ENCODE data around the gene NMUR1.

NMUR1 gene

DNA sequence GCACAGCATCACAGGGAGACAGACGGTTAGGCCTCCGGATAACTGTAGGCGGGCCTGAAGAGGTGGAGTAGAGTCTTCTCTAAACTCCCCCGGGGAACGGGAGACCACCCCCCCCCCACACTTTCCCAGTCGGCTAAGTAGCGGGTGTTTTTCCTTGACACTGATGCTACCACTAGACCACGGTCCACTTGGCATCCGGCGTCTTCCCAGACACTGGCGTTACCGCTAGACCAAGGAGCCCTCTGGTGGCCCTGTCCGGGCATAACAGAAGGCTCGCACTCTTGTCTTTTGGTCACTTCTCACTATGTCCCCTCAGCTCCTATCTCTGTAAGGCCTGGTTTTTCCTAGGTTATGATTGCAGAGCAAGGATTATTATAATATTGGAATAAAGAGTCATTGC, 40.3 kb downstream of the NMUR1 start (continued):
- TF ChIP-seq, protein P1, sequence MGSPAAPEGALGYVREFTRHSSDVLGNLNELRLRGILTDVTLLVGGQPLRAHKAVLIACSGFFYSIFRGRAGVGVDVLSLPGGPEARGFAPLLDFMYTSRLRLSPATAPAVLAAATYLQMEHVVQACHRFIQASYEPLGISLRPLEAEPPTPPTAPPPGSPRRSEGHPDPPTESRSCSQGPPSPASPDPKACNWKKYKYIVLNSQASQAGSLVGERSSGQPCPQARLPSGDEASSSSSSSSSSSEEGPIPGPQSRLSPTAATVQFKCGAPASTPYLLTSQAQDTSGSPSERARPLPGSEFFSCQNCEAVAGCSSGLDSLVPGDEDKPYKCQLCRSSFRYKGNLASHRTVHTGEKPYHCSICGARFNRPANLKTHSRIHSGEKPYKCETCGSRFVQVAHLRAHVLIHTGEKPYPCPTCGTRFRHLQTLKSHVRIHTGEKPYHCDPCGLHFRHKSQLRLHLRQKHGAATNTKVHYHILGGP (tag by site-specific recombination; IDR thresholded peaks at IDR 0.05): no peak
- TF ChIP-seq ZNF621 (tag by site-specific recombination; IDR thresholded peaks at IDR 0.05) (no peak), KLF7 (tag by site-specific recombination; IDR thresholded peaks at IDR 0.05; ENCODE audit: borderline replicate concordance) (no peak), ZNF76 (tag by site-specific recombination; IDR thresholded peaks at IDR 0.05; ENCODE audit: borderline replicate concordance, low read depth) (no peak), ZNF341 (tag by site-specific recombination; IDR thresholded peaks at IDR 0.05; ENCODE audit: low read depth) (no peak), SALL2 (tag by site-specific recombination; IDR thresholded peaks at IDR 0.05; ENCODE audit: borderline replicate concordance) (no peak)

DNA sequence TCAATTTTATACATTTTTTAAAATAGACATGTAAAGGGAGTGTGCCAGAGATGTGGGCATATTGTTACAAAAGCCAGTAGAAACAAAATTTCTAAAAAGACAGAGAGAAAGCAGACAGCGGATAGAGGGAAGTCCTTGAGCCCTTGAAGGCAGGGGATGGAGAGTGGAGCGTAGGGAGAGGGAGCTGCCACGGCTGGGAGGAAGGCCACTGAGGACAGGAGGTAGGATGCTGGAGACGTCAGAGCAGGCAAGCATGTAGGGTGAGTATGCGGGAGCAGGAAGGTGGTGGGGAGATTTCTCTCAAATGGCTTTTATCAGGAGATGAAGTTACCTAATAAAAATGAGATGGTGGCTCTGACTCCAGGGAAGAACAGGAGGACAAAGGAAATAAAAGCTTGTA, 41.9 kb downstream of the NMUR1 start:
- Histone ChIP-seq H3K4me1 (ENCODE audit: control insufficient read depth, insufficient read depth, low read length) (no peaks in the 10 kb centered on the region), H3K4me3 (ENCODE audit: low read depth, low read length) (no peak overlapping the region), H3K9me3 (ENCODE audit: control insufficient read depth, insufficient read depth, low read depth, low read length) (no peaks in the 10 kb centered on the region), H3K36me3 (ENCODE audit: control insufficient read depth in 2 of 2, insufficient read depth in 1 of 2, low read length in 2 of 2) (no peaks in the 10 kb centered on the region), H3K27ac (ENCODE audit: extremely low read depth, low read depth, low read length) (no peak overlapping the region)
- CTCF ChIA-PET: interaction anchor here (0.7 kb wide), 2 partner anchors 60 to 186 kb away, joined by 3 to 5 read pairs; no protein-coding TSS in a partner anchor
- no peak for TF ChIP-seq ZNF112 (tag by site-specific recombination; IDR thresholded peaks at IDR 0.05)
- TF ChIP-seq, protein P2, sequence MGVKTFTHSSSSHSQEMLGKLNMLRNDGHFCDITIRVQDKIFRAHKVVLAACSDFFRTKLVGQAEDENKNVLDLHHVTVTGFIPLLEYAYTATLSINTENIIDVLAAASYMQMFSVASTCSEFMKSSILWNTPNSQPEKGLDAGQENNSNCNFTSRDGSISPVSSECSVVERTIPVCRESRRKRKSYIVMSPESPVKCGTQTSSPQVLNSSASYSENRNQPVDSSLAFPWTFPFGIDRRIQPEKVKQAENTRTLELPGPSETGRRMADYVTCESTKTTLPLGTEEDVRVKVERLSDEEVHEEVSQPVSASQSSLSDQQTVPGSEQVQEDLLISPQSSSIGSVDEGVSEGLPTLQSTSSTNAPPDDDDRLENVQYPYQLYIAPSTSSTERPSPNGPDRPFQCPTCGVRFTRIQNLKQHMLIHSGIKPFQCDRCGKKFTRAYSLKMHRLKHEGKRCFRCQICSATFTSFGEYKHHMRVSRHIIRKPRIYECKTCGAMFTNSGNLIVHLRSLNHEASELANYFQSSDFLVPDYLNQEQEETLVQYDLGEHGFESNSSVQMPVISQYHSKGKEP (tag by site-specific recombination; IDR thresholded peaks at IDR 0.05): no peak
- no peak for TF ChIP-seq ZNF843 (tag by site-specific recombination; IDR thresholded peaks at IDR 0.05)
- TF ChIP-seq ZNF19 (tag by site-specific recombination; IDR thresholded peaks at IDR 0.05; ENCODE audit: low read depth): no peak
- TF ChIP-seq, protein P3, sequence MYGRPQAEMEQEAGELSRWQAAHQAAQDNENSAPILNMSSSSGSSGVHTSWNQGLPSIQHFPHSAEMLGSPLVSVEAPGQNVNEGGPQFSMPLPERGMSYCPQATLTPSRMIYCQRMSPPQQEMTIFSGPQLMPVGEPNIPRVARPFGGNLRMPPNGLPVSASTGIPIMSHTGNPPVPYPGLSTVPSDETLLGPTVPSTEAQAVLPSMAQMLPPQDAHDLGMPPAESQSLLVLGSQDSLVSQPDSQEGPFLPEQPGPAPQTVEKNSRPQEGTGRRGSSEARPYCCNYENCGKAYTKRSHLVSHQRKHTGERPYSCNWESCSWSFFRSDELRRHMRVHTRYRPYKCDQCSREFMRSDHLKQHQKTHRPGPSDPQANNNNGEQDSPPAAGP (tag by site-specific recombination; IDR thresholded peaks at IDR 0.05): no peak
- TF ChIP-seq YY2 (tag by site-specific recombination; IDR thresholded peaks at IDR 0.05): no peak
- TF ChIP-seq, protein P4, sequence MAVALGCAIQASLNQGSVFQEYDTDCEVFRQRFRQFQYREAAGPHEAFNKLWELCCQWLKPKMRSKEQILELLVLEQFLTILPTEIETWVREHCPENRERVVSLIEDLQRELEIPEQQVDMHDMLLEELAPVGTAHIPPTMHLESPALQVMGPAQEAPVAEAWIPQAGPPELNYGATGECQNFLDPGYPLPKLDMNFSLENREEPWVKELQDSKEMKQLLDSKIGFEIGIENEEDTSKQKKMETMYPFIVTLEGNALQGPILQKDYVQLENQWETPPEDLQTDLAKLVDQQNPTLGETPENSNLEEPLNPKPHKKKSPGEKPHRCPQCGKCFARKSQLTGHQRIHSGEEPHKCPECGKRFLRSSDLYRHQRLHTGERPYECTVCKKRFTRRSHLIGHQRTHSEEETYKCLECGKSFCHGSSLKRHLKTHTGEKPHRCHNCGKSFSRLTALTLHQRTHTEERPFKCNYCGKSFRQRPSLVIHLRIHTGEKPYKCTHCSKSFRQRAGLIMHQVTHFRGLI (tag by site-specific recombination; IDR thresholded peaks at IDR 0.05): no peak
- TF ChIP-seq, protein P5, sequence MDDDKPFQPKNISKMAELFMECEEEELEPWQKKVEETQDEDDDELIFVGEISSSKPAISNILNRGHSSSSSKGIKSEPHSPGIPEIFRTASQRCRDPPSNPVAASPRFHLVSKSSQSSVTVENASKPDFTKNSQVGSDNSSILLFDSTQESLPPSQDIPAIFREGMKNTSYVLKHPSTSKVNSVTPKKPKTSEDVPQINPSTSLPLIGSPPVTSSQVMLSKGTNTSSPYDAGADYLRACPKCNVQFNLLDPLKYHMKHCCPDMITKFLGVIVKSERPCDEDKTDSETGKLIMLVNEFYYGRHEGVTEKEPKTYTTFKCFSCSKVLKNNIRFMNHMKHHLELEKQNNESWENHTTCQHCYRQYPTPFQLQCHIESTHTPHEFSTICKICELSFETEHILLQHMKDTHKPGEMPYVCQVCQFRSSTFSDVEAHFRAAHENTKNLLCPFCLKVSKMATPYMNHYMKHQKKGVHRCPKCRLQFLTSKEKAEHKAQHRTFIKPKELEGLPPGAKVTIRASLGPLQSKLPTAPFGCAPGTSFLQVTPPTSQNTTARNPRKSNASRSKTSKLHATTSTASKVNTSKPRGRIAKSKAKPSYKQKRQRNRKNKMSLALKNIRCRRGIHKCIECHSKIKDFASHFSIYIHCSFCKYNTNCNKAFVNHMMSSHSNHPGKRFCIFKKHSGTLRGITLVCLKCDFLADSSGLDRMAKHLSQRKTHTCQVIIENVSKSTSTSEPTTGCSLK (tag by site-specific recombination; IDR thresholded peaks at IDR 0.05): no peak
- TF ChIP-seq ZNF560 (tag by site-specific recombination; IDR thresholded peaks at IDR 0.05; ENCODE audit: borderline replicate concordance): no peak
- no peak for TF ChIP-seq ZNF416 (tag by site-specific recombination; IDR thresholded peaks at IDR 0.05)
- TF ChIP-seq YY1 (tag by site-specific recombination; IDR thresholded peaks at IDR 0.05): no peak
- no peak for TF ChIP-seq ZNF776 (tag by site-specific recombination; IDR thresholded peaks at IDR 0.05; ENCODE audit: borderline replicate concordance)
- no peak for TF ChIP-seq ZNF311 (tag by site-specific recombination; IDR thresholded peaks at IDR 0.05; ENCODE audit: borderline replicate concordance)
- no peak for TF ChIP-seq ZNF202 (tag by site-specific recombination; IDR thresholded peaks at IDR 0.05; ENCODE audit: borderline replicate concordance)
- no peak for TF ChIP-seq ZNF626 (tag by site-specific recombination; IDR thresholded peaks at IDR 0.05)
- TF ChIP-seq, protein P6, sequence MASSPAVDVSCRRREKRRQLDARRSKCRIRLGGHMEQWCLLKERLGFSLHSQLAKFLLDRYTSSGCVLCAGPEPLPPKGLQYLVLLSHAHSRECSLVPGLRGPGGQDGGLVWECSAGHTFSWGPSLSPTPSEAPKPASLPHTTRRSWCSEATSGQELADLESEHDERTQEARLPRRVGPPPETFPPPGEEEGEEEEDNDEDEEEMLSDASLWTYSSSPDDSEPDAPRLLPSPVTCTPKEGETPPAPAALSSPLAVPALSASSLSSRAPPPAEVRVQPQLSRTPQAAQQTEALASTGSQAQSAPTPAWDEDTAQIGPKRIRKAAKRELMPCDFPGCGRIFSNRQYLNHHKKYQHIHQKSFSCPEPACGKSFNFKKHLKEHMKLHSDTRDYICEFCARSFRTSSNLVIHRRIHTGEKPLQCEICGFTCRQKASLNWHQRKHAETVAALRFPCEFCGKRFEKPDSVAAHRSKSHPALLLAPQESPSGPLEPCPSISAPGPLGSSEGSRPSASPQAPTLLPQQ (tag by site-specific recombination; IDR thresholded peaks at IDR 0.05): no peak
- POLR2A ChIA-PET: interaction anchor here (1.2 kb wide), 1 partner anchor 24 kb away, joined by 4 read pairs; the partner anchor contains the start of gene NCL
